SU-DHL-6 (cell line): ENCODE data around the gene ADIRF.

Experiments used
- H2AFZ ChIP-seq: fragments of 200-600 bp; sonication (generic); 2 replicates; pipeline ENCODE4 v1.6.1; 2014; ENCODE audit warnings: low read depth, mild to moderate bottlenecking, moderate library complexity, mixed read lengths, antibody characterized with exemption, low read length; ENCODE audit not compliant: severe bottlenecking
- H3F3A ChIP-seq: fragments of 200-600 bp; shearing (Covaris generic); 2 replicates; pipeline ENCODE4 v1.6.0; 2016; ENCODE audit warnings: antibody characterized with exemption, mild to moderate bottlenecking; ENCODE audit not compliant: insufficient read depth
- H3K27ac ChIP-seq: fragments of 200-600 bp; sonication (generic); 2 replicates; pipeline ENCODE4 v1.5.1; 2016; ENCODE audit warnings: low read depth, mild to moderate bottlenecking, low read length, moderate library complexity, mixed read lengths
- H3K27me3 ChIP-seq: fragments of 200-600 bp; sonication (generic), shearing (Covaris generic); 2 replicates; pipeline ENCODE4 v1.6.0; 2014; ENCODE audit warnings: mild to moderate bottlenecking, low read length
- H3K36me3 ChIP-seq: fragments of 200-600 bp; sonication (generic); 2 replicates; pipeline ENCODE4 v1.6.1; 2014; ENCODE audit warnings: mild to moderate bottlenecking, low read length, mixed read lengths
- H3K4me2 ChIP-seq: fragments of 300-600, 200-600 bp; shearing (Covaris generic), sonication (generic); 2 replicates; pipeline ENCODE4 v1.6.0; 2014; ENCODE audit warnings: low read length, low read depth, mild to moderate bottlenecking; ENCODE audit not compliant: poor library complexity, severe bottlenecking
- H3K4me3 ChIP-seq: fragments of 200-600 bp; sonication (generic); 2 replicates; pipeline ENCODE4 v1.5.1; 2014; ENCODE audit warnings: antibody characterized with exemption, low read length, mild to moderate bottlenecking, mixed read lengths; ENCODE audit not compliant: insufficient read depth, poor library complexity, severe bottlenecking
- H3K79me2 ChIP-seq: fragments of 200-600 bp; sonication (generic); 2 replicates; pipeline ENCODE4 v1.6.1; 2014; ENCODE audit warnings: mild to moderate bottlenecking, low read length, moderate library complexity; ENCODE audit not compliant: insufficient read depth
- H3K9ac ChIP-seq: fragments of 200-600 bp; sonication (generic); 2 replicates; pipeline ENCODE4 v1.7.0; 2014; ENCODE audit warnings: mild to moderate bottlenecking, low read length
- H3K9me2 ChIP-seq: fragments of 200-600 bp; sonication (generic); replicated peaks from 2 replicates; pipeline ENCODE4 v1.6.1; 2014; ENCODE audit warnings: low read length; ENCODE audit not compliant: insufficient read depth
- H3K9me3 ChIP-seq: fragments of 200-600 bp; sonication (generic); 2 replicates; pipeline ENCODE4 v1.6.1; 2014; ENCODE audit warnings: low read length, mixed read lengths; ENCODE audit not compliant: insufficient read depth
- H4K20me1 ChIP-seq: fragments of 200-600 bp; sonication (generic); 2 replicates; pipeline ENCODE4 v1.6.1; 2014; ENCODE audit warnings: low read depth, mild to moderate bottlenecking, antibody characterized with exemption, low read length, moderate library complexity, mixed read lengths
- EZH2phosphoT487 ChIP-seq: fragments of 200-600 bp; sonication (generic), shearing (Covaris generic); conservative IDR thresholded peaks from 2 replicates; pipeline ENCODE4 v1.6.1; 2018; ENCODE audit warnings: mild to moderate bottlenecking, antibody characterized with exemption, low read length, moderate library complexity, mixed read lengths
- TF ChIP-seq, protein P1 (sequence below): fragments of 200-600 bp; sonication (generic); IDR thresholded peaks from one replicate; pipeline ENCODE4 v1.5.1; 2017; ENCODE audit warnings: antibody characterized with exemption, mild to moderate bottlenecking, low read length, moderate library complexity; ENCODE audit not compliant: insufficient read depth, poor library complexity, severe bottlenecking

Gene ADIRF

DNA sequence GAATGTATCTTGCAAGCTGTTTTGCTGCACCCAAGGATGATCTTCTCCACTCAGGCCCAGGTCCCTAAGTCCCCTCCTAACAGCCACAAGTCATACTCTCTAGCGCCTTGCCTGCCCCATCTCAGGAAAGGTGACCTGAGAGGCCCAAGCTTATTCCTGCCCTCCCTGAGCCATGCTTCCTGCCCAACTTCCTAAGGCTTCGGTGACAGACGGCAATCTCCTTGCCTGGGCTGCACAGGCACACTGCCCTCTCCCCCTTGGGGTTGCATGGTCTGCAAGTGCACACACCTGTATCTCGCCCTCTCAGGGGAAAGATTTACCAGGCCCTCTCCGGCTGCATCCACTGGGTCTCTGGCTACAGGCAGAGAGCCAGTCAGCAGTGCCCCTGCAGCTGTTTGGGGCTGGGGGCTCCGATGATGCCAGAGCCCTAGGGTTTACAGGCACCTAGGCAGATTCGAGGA, 771 bp upstream of the ADIRF start:
- H3K9me3 ChIP-seq, result no peaks in the 10 kb centered on the region
- H3K27me3 ChIP-seq, result no peaks in the 10 kb centered on the region
- TF ChIP-seq EZH2phosphoT487, result no peak
- TF ChIP-seq, protein P1, sequence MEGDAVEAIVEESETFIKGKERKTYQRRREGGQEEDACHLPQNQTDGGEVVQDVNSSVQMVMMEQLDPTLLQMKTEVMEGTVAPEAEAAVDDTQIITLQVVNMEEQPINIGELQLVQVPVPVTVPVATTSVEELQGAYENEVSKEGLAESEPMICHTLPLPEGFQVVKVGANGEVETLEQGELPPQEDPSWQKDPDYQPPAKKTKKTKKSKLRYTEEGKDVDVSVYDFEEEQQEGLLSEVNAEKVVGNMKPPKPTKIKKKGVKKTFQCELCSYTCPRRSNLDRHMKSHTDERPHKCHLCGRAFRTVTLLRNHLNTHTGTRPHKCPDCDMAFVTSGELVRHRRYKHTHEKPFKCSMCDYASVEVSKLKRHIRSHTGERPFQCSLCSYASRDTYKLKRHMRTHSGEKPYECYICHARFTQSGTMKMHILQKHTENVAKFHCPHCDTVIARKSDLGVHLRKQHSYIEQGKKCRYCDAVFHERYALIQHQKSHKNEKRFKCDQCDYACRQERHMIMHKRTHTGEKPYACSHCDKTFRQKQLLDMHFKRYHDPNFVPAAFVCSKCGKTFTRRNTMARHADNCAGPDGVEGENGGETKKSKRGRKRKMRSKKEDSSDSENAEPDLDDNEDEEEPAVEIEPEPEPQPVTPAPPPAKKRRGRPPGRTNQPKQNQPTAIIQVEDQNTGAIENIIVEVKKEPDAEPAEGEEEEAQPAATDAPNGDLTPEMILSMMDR, result no peak
- H3K79me2 ChIP-seq, result no peaks in the 10 kb centered on the region
- H3K36me3 ChIP-seq, result no peaks in the 10 kb centered on the region
- no peak overlapping the region for H3K27ac ChIP-seq
- H3K4me2 ChIP-seq, result no peak overlapping the region
- no peak overlapping the region for H2AFZ ChIP-seq
- H3K4me3 ChIP-seq, result no peak overlapping the region
- H3K9me2 ChIP-seq, result no peaks in the 10 kb centered on the region
- no peaks in the 10 kb centered on the region for H3F3A ChIP-seq
- no peaks in the 10 kb centered on the region for H4K20me1 ChIP-seq
- no peak overlapping the region for H3K9ac ChIP-seq

DNA sequence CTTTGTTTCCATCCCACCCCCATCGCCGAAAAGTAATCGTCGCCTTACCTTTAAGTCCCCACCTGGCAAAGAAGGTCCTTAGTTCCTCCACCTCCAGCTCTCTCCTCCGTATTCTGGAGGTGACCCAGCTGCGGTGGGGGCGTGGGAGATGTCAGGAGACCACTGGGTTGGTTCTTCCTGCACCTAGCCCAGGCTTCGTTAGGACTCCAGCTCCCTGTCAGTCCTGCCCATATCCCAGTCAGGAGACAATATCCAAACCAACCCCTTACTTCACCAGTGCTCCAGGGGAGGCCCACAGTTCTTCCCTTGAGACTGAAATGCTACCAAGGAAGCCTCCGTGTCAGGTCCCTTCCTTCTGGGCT, 693 bp downstream of the ADIRF start:
- TF ChIP-seq, protein P1, result no peak
- no peak for TF ChIP-seq EZH2phosphoT487
- Histone ChIP-seq H3K9me3 (no peaks in the 10 kb centered on the region), H3K4me2 (no peak overlapping the region), H2AFZ (no peak overlapping the region), H3K36me3 (no peaks in the 10 kb centered on the region), H4K20me1 (no peaks in the 10 kb centered on the region), H3F3A (no peaks in the 10 kb centered on the region), H3K27me3 (no peaks in the 10 kb centered on the region), H3K9me2 (no peaks in the 10 kb centered on the region), H3K4me3 (no peak overlapping the region), H3K9ac (no peak overlapping the region), H3K79me2 (no peaks in the 10 kb centered on the region), H3K27ac (no peak overlapping the region)

DNA sequence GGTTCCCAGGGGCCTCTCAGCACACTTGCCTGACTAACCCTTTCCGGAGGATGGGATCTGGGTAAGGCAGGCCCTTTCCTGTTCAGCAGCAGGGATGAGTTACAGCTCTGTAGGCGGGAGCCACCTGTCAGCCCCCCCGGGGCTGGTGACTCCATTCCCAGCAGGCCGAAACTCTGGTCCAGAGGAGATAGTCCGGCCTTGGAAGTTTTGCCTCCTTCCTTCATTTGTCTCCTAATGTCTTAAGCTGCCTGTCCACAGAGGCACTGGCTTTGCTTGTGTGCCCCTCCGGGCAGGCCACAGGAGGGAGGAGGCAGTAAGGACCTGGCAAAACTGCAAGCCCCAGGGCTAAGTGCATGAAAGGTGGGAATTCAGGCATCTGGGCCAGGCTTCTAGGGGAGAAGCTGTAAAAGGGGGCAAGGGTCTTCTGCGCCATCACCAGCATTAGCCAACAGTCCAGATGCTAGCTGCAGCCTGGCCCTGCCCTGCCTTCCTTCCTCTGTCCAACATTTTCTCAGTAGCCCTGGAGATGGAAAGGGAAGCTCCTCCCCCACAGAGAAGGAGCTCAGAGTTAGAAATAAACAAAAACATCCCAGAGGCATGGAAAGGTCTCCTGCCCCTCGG, 1.2 kb downstream of the ADIRF start:
- H2AFZ ChIP-seq, result no peak overlapping the region
- no peaks in the 10 kb centered on the region for H3K79me2 ChIP-seq
- TF ChIP-seq, protein P1, result no peak
- no peak for TF ChIP-seq EZH2phosphoT487
- H3K36me3 ChIP-seq, result no peaks in the 10 kb centered on the region
- H3K4me2 ChIP-seq, result no peak overlapping the region
- H3K9me2 ChIP-seq, result no peaks in the 10 kb centered on the region
- H3K9me3 ChIP-seq, result no peaks in the 10 kb centered on the region
- no peak overlapping the region for H3K9ac ChIP-seq
- no peaks in the 10 kb centered on the region for H3F3A ChIP-seq
- H3K27ac ChIP-seq, result no peak overlapping the region
- H4K20me1 ChIP-seq, result no peaks in the 10 kb centered on the region
- H3K27me3 ChIP-seq, result no peaks in the 10 kb centered on the region
- no peak overlapping the region for H3K4me3 ChIP-seq
